ENCODE measurements around the gene PHF24.

DNA sequence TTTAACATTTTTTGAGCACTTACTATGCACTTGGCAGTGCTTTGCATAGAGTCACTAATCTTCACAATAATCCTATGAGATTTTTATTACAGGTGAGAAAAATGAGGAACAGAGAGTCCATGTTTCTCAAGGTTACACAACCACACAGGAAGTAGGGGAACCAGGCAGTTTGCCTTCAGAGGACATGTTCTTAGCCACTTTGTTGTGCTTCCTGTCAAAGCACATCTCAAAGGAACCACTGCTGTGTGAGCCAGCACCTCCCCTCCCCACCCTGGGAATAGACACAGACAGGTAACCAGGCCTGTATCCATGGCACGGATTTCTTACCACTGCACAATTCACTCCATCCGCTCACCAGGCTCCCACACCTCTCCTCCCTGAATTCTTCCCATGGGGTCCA is 25.1 kb downstream of the PHF24 start:
- TF ChIP-seq, protein P1, sequence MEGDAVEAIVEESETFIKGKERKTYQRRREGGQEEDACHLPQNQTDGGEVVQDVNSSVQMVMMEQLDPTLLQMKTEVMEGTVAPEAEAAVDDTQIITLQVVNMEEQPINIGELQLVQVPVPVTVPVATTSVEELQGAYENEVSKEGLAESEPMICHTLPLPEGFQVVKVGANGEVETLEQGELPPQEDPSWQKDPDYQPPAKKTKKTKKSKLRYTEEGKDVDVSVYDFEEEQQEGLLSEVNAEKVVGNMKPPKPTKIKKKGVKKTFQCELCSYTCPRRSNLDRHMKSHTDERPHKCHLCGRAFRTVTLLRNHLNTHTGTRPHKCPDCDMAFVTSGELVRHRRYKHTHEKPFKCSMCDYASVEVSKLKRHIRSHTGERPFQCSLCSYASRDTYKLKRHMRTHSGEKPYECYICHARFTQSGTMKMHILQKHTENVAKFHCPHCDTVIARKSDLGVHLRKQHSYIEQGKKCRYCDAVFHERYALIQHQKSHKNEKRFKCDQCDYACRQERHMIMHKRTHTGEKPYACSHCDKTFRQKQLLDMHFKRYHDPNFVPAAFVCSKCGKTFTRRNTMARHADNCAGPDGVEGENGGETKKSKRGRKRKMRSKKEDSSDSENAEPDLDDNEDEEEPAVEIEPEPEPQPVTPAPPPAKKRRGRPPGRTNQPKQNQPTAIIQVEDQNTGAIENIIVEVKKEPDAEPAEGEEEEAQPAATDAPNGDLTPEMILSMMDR (IDR thresholded peaks at IDR 0.05; ENCODE audit: poor library complexity) = no peak
- TF ChIP-seq EZH2 (IDR thresholded peaks at IDR 0.05; ENCODE audit: borderline replicate concordance) (no peak), EZH2phosphoT487 (IDR thresholded peaks at IDR 0.05; ENCODE audit: low read depth, severe bottlenecking, unreplicated experiment) (no peak)
